ENCODE data around the gene ZNF587.
"Not testable (repeated sequence)": the region's sequence is repeated elsewhere in the genome, so short reads cannot be mapped to it uniquely, and the experiment has no call there.

The ZNF587 gene

DNA sequence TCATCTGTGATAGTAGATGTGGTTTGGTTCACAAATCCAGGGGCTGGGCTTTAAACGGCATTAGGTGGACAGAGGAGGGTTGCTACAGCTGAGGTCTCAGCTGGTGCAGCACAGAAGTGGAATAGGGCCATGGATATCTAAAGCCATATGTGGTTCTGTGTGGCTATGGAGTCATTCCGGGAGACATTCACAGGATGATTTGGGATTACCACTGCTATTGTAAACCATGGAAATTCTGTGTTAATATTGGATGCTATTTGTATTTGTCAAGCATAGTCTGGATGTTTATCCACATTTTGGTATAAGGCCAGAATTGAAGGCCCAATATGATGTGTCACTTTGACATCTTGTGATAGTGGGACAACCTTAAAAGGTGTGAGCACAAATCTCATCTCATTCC lies 26.5 kb upstream of the ZNF587 start:
- not testable (repeated sequence) for DNase-seq (ENCODE audit: low read depth)

DNA sequence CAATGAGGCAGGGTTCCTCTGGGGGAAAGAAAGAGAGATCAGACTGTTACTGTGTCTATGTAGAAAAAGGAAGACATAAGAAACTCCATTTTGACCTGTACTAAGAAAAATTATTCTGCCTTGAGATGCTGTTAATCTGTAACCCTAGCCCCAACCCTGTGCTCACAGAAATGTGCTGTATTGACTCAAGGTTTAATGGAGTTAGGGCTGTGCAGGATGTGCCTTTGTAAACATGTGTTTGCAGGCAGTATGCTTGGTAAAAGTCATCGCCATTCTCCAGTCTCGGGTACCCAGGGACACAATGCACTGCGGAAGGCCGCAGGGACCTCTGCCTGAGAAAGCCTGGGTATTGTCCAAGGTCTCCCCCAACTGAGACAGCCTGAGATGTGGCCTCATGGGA lies 26.1 kb upstream of the ZNF587 start:
- not testable (repeated sequence) for DNase-seq (ENCODE audit: low read depth)

DNA sequence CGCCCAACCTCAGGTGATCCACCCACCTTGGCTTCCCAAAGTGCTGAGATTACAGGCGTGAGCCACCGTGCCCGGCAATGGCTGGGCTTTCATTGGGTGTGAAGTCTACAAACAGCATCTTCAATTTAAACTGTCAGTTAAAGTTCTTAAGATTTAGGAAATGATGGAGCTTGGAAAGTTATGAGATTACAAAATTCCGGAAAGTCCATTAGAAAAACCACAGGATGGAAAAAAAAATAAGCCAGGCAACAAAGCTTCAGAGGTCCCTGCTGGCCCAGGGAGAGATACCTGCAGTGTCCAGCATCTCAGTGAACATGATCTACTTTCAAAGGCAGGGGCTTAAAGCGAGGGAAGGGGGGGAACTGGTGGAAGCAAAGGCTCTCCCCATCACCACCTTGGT lies 24.1 kb upstream of the ZNF587 start:
- no peak for DNase-seq (ENCODE audit: low read depth)

DNA sequence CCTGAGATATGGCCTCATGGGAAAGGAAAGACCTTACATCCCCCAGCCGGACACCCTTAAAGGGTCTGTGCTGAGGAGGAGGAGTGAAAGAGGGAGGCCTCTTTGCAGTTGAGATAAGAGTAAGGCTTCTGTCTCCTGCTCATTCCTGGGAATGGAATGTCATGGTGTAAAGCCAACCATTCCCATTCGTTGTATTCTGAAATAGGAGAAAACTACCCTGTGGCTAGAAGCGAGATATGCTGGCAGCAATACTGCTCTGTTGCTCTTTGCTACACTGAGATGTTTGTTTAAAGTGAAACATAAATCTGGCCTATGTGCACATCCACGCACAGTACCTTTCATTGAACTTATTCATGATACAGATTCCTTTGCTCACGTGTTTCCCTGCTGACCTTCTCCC lies 20.3 kb upstream of the ZNF587 start:
- no peak for DNase-seq (ENCODE audit: low read depth)

DNA sequence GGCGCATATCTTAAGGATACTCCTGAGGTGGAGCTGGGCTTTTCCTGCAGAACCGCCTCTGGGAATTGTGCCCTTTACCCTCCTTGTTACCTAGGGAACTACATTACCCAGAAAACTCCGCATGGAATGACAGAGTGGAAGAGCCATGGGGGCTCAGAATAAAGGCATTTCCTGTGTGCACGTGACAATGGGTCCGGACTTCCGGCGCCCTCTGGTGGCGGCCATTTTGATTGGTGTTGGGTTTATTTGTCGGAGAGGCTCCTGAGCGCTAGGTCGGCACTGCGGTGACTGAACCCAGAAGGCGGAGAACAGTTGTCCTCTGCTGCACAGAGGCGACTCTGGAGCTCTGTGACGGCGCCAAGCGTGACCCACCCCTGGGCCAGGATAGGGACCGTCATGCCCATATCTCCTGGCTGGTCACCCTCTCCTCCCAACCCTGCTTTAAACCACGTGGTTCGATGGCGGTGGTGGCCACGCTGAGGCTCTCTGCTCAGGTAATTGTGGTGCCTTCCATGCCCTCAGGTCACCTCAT lies 19.5 kb upstream of the ZNF587 start, which contains the start of gene ZNF587B:
TSS of gene ZNF587B (plus strand) at position 229 of the 532 bp plus-strand sequence. CDS start at position 459, 230 bp downstream.
- no peak for DNase-seq (ENCODE audit: low read depth)

DNA sequence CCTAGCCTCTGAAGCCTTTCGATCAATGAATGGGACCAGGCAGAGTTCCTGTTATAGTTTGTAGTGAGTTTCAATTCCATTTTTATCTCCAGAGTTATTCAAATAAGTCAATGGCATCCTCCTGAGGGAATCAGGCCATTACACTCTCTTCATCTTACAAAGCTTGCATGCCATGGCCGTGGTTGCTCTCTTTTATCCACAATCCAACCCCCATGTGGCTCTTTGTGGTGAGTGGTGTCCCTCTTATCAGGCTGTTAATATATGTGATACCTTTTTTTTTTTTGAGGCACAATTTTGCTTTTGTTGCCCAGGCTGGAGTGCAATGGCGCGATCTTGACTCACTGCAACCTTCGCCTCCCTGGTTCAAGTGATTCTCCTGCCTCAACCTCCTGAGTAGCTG lies 12.7 kb upstream of the ZNF587 start:
- DNase-seq (ENCODE audit: low read depth) = not testable (repeated sequence)

DNA sequence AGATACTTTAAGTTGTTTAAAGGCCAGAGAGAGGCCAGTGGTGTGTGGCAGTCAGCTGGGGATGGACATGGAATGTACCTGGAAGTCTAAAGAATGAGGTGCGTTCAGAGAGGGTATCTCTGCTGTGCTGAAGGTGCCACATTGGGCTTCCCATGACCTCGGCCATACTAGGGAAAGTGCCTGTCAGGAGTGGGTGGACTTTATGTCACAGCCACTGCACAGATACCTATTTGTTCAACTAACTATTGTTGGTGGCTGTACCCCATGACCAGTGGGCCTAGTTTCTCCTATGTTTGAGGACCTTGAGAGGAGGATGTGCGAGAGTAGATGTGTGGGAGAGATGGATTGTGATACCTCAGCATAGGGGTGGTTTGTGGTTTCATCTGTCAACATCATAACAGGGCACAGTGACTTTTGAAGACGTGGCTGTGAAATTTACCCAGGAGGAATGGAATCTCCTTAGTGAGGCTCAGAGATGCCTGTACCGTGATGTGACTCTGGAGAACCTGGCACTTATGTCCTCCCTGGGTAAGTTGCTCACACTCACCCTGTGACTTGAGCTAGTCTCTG lies 11.0 kb upstream of the ZNF587 start:
- not testable (repeated sequence) for DNase-seq (ENCODE audit: low read depth)

DNA sequence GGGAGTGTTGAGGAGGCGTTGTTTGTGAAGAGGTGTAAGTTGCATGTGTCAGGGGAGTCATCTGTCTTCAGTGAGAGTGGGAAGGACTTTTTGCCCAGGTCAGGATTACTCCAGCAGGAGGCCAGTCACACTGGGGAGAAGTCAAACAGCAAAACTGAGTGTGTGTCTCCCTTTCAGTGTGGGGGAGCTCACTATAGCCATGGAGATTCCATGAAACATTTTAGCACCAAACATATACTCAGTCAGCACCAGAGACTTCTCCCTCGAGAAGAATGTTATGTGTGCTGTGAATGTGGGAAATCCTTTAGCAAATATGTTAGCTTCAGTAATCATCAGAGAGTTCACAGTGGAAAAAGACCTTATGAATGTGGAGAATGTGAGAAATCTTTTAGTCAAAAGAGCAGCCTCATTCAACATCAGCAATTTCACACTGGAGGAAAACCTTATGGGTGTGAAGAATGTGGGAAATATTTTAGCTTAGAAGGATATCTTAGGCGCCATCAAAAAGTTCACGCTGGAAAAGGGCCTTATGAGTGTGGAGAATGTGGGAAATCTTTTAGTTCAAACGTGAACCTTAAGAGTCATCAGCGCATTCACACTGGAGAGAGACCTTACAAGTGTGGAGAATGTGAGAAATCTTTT lies 8.4 kb upstream of the ZNF587 start:
- no peak for DNase-seq (ENCODE audit: low read depth)

DNA sequence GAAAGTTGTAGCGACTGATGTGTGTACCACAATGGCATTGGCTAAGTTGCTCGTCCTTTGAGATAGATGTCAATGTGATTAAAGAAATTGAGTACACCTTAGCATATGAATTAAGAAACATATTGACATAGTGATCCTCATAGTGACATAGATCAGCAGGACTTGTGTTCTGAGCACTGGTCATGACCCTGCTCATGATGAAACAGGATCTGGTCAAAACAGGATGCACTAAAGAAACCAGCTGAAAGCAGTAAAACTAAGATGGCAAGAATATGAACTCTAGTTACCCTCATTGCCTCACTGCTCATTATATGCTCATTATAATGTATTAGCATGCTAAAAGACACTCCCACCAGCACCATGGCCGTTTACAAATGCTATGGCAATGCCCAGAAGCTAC lies 2.5 kb upstream of the ZNF587 start:
- DNase-seq (ENCODE audit: low read depth) = not testable (repeated sequence)

DNA sequence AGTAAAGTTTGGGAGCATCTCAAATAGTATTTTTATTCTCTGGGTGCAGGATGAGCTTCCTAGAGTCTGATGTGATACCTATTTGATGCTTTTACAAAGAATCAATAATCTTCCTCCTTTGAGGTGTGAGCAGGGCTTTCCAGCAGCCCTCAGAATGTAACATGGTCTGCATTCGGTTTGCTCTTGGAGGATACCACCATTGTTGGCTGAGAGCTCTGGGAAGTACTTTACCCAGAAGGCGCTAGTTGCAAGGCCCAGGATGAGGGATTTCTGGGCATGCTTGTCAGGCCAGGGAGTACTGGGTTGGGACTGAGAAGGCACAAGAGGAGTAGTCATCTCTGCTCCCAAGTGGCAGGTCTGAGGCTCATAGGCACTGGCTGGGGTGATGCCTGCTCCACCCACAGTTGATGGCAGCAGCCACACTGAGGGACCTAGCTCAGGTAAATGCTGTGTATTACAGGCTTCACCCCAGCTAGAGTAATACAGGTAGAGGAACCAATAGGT lies 445 bp upstream of the ZNF587 start:
- DNase-seq (ENCODE audit: low read depth) = not testable (repeated sequence)

DNA sequence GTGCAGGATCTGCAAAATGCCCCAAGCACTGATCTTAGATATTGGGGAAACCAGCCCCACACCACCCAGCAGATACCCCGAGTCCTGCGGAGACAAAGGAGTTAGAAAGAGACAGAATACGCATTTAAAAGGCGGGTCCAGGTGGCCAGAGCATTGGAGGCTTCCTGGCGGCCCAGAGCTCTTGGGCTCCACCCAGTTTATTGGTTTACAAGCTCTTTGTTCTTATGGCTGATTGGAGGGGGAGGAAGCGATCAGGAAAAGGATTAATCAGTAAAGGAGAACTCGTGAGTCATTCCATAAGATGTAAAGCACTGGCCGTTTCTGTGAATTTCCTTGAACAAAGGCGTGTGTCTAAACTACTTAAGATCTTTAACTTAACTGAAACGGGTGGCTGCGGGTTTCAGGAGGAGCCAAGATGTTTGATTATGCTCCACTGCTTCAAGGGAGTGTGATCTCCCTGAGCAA lies 926 bp downstream of the ZNF587 start:
- no peak for DNase-seq (ENCODE audit: low read depth)

DNA sequence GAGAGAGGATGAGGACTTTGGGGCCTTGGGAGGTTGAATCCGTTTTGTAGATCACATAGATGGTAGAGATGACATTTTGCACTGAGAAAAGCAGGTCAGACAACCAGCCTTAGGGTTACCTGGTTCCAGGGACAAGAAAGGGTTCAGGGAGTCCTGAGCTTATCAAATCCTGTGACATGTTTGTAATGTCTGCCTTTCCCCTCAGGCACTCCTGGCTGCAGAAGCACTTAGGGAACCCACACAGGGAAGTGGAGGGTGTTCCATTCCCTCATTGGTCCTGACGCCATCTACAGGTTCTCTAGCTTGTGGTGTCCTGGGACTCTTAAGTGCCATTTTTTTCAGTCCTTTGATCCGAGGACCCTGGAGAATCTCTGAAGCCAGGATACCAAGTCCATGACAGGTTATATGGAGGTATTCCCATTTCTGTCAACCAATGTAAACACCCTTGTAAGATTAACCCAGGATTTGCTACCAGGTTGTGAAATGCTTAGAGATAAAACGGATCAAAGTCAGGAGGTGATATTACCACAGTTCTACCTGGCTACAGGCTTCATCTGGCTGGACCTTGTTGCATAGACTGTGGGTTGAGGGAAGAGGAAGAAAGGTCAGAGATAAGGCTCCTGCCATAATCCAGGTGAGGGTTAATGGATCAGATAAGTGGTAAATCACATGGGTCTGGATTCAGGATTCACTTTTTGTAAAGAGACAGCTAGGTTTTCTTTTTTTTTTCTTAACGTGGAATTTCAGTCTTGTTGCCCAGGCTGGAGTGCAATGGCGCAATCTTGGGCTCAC lies 2.3 kb downstream of the ZNF587 start:
- DNase-seq (ENCODE audit: low read depth) = not testable (repeated sequence)

DNA sequence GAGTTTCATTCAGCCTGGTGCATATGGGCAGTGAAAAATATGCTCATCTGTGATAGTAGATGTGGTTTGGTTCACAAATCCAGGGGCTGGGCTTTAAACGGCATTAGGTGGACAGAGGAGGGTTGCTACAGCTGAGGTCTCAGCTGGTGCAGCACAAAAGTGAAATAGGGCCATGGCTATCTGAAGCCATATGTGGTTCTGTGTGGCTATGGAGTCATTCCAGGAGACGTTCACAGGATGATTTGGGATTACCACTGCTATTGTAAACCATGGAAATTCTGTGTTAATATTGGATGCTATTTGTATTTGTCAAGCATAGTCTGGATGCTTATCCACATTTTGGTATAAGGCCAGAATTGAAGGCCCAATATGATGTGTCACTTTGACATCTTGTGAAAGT lies 4.5 kb downstream of the ZNF587 start:
- DNase-seq (ENCODE audit: low read depth) = not testable (repeated sequence)

DNA sequence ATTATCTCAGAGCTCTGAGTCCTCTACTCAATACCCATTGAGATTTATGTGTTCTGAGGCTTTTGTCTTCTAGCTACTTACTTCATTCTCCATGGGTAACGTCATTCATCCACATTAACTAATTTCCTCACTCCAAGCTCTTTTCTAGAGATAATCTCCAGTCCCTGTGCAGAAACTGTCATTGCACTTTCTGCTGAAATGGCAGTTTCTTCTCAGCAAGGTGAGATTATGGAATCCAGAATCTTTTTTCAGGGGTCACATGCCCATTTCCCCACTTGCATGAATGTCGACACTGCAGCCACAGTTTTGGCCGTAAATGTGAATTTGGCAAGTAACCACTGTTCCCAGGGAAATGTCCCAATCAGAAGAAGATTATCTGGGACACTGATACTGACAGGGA lies 12.7 kb downstream of the ZNF587 start:
- not testable (repeated sequence) for DNase-seq (ENCODE audit: low read depth)

DNA sequence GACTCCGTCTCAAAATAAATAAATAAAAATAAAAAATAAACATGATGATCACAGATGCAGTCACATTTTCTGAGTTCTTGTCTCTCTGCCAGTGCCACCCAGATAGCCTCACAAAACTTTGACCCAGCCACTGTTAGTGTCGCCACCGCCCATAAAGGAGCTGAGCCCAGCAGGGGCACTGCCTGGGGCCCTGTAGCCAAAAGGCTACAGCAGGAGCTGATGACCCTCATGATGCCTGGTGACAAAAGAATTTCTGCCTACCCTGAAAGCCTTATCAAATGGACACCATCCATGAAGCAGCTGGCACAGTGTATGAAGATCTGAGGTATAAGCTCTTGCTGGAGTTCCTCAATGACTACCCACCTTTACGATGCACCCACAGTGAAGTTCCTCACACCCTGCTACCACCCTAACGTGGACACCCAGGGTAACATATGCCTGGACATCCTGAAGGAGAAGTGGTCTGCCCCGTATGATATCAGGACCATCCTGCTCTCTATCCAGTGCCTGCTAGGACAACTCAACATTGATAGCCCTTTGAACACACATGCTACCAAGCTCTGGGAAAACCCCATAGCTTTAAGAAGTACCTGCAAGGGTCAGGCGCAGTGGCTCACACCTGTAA lies 18.3 kb downstream of the ZNF587 start:
- no peak for DNase-seq (ENCODE audit: low read depth)

DNA sequence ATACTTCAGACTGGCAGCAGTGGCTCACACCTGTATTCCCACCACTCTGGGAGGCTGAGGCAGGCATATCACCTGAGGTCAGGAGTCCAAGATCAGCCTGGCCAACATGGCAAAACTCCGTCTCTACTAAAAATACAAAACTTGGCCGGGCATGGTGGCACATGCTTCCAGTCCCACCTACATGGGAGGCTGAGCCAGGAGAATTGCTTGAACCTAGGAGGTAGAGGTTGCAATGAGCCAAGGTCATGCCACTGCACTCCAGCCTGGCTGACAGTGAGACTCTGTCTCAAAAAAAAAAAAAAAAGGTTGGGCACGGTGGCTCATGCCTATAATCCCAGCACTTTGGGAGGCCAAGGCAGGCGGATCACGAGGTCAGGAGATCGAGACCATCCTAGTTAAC lies 20.0 kb downstream of the ZNF587 start:
- not testable (repeated sequence) for DNase-seq (ENCODE audit: low read depth)

DNA sequence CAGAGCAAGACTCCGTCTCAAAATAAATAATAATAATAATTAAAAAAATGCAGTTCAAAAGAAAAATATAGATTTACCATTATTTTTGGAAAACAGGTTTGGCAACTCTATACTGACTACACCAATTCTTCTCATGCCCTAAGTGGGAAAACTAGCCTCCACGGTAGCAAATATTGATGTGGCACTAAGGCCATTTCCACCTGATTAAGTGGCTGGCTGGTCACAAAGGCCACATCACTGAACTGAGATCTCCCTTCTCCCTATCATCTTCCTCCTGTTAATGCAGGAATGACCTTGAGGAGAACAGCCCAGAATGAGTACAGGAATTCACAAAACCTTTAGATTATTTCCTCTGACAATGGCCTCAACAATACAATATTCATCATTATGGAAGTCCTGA lies 20.6 kb downstream of the ZNF587 start:
- no peak for DNase-seq (ENCODE audit: low read depth)

DNA sequence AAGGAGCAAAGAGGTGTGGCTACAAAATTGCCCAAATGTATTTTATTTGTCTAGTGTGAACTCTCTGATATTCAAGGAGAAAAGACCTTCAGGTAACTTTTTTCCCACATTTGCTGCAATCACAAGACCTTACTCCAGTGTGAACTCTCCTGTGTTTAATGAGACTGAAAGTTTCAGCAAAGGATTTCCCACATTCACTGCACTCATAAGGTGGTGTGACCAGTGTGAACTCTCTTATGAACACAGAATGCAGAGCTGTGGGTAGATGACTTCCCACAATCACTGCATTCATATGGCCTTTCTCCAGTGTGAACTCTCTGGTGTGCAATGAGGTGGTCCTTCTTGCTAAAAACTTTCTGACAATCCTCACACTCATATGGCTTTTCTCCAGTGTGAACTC lies 22.8 kb downstream of the ZNF587 start:
- no peak for DNase-seq (ENCODE audit: low read depth)

DNA sequence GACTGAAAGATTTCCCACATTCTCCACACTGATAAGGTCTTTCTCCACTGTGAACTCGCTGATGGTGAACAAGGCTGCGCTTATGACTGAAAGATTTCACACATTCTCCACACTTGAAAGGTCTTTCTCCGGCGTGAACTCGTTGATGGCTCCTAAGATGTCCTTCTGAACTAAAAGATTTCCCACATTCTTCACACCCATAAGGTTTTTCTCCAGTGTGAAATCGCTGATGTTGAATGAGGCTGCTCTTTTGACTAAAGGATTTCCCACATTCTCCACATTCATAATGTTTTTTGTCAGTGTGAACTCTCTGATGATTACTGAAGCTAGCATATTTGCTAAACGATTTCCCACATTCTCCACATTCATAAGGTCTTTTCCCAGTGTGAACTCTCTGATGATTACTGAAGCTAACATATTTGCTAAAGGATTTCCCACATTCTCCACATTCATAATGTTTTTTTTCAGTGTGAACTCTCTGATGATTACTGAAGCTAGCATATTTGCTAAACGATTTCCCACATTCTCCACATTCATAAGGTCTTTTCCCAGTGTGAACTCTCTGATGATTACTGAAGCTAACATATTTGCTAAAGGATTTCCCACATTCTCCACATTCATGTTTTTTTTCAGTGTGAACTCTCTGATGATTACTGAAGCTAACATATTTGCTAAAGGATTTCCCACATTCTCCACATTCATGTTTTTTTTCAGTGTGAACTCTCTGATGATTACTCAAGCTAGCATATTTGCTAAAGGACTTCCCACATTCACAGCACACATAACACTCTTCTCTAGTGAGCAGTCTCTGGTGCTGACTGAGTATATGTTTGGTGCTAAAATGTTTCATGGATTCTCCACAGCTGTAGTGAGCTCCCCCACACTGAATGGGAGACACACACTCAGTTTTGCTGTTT lies 24.5 kb downstream of the ZNF587 start:
- not testable (repeated sequence) for DNase-seq (ENCODE audit: low read depth)

DNA sequence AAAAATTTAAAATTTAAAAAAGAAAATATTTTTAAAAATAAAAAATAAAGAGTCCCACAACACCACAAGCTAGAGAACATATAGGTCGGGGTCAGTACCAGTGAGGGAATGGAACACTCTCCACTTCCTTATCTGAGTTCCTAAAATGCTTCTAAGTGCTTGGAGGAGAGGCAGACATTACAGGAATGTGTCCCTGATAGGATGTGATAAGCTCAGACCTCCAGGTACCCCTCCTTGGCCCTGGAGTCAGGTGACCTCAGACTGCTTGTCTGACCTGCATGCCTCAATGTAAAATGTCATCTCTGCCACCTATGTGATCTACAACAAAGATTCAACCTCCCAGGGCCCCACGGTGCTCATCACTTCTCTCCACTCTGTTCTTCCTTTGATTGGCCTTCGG lies 36.4 kb downstream of the ZNF587 start:
- no peak for DNase-seq (ENCODE audit: low read depth)
